Right ventricle myocardium inferior (tissue), 1 donor: ENCODE measurements around the gene TSC22D2. TPM values are rescaled to one million over a fixed set of nuclear protein-coding genes. Genes with fewer than 3 reads are reported as not detected.
"Not testable (repeated sequence)": the region's sequence is repeated elsewhere in the genome, so short reads cannot be mapped to it uniquely, and the experiment has no call there.

ENCODE experiments used
- ATAC-seq: fragments of 200-7000 bp; cut with Tn5 transposase; one replicate; pipeline ENCODE4 v1.9.1; 2020; ENCODE audit warnings: mild to moderate bottlenecking, moderate library complexity
- DNase-seq: peaks from one replicate; pipeline ENCODE4 v3.0.0; 2021; ENCODE audit errors: missing footprints
- intact Hi-C: fragments of 100-400 bp; cut with DNase I; formaldehyde crosslinking; loops from one replicate; pipeline ENCODE4 v1.11.0; 2022
- total RNA-seq: library from RNA; stranded (reverse); fragmentation: NEBNext Ultra II Directional; extraction: Animal tissue kit (Norgen Biotek cat#: 25700); gene quantifications from one replicate; pipeline ENCODE4 v1.2.1, GENCODE V29; 2021
- donor health status: DM: no; HTN: yes; CAD: no; lungs with severe emphysema.

TSC22D2 gene
- total RNA-seq, 1 donor from 2014 or later = 19.8 TPM

DNA sequence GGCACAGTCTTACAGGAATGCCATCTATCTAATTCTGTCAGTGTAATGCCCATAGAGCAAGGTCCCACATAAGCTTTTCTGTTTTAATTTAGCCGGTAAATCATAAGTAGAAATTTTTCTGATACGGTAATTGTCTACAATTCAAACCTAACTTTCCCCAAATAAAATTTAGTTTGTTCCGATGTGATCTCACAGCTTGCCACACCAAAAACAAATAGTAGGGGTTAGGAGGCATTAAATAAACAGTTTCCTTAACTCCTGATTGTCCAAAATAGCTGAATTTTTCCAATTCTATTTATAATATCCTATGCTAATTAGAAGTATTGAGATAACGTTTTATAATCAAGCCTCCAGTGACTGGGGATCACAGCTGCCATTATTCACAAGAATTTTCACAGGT is 53.3 kb downstream of the TSC22D2 start:
- no peak for ATAC-seq
- intact Hi-C loops = no loop called here
- DNase-seq = no peak

DNA sequence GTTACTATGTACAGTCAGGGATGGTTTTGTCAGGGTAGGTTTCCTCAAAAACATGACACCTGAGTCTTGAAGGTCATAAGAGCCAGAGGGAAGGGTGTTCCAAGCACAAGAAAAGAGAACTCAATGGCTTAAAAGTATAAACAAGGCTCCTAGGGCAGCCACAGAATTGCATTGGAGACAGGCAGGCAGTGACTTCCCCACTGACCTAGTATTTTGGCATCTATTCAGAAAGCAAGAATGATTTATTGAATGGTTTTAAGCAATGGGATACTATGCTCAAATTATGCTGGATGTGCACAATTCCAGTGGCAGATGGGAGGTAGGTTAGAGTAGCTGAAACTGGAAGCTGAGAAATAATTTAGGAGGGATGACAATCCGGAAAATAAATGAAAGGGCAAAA is 54.0 kb downstream of the TSC22D2 start:
- ATAC-seq = no peak
- intact Hi-C loops = no loop called here
- DNase-seq = no peak

DNA sequence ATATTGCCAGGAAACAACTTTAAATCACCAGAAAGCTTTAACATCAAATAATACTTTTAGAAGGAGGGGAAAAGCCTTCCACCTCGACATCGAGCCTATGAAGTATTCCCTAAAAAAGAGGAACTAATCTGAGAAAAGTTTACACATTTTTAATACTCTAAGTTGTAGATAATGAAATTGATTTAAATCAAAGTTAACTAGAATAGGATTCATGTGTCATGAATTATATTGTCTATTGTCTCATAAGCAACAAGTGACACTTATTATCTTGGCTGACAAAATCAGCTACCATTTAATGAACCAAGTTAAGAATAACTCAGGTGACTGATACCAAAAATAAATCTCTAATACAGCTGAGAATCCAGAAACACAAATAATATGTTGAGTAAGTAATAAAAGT is 56.6 kb downstream of the TSC22D2 start:
- intact Hi-C loops = no loop called here
- ATAC-seq (no peak), DNase-seq (no peak)

DNA sequence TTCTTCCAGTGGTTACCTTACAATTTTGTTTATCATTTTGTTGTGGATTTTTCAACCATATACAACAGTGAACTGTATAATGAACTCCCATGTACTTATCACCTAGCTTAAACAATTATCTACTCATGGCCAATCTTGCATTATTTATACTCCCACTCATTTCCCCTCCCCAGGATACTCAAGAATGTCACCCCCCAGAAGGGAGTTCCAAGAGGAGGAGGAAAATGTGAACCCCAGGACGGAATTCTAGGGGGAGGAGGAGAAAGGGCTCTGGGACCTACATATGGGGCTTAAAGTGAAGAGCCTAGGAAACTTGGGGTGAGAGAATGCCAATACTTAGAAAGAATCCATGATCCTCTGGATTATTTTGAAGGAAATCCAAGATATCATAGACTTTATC is 59.3 kb downstream of the TSC22D2 start:
- DNase-seq (no peak), ATAC-seq (no peak)
- intact Hi-C loops = no loop called here

DNA sequence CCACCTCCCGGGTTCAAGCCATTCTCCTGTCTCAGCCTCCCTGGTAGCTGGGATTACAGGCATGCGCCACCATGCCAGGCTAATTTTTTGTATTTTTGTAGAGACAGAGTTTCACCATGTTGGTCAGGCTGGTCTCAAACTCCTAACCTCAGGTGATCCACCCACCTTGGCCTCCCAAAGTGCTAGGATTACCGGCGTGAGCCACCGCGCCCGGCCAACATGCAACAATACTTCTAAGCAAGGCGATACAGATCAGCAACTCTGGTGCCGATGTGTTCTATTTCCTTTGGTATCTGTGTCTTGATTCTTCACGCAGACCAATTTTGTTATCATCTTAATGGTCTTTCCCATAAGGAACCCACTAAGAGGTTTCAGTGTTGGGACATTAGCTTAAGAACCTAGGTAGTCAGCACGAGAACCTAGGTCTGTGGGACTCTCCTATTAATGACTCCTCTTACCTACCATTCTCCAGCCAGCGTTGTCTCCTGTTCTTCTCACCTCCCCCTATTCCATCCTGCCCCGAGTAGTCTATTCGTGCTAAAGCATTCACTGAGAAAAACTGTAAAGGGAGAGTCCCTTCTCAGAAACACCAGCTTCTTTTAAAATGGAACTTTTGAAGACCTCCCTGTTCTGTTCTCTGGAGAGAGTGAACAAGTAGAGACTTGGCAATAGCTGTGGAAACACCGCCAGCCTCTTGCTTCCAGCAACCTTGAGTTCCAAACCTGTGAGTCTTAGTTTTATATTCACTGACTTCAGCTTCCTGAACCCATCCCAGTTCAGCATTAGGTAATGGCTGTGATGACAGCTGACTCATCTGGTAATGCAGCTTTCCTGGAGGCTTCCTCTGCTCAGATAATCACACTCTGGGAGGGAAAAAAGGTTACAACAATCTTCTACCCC is 61.2 kb downstream of the TSC22D2 start:
- DNase-seq = no peak
- intact Hi-C loops = no loop called here
- ATAC-seq = peak; percentile 74

DNA sequence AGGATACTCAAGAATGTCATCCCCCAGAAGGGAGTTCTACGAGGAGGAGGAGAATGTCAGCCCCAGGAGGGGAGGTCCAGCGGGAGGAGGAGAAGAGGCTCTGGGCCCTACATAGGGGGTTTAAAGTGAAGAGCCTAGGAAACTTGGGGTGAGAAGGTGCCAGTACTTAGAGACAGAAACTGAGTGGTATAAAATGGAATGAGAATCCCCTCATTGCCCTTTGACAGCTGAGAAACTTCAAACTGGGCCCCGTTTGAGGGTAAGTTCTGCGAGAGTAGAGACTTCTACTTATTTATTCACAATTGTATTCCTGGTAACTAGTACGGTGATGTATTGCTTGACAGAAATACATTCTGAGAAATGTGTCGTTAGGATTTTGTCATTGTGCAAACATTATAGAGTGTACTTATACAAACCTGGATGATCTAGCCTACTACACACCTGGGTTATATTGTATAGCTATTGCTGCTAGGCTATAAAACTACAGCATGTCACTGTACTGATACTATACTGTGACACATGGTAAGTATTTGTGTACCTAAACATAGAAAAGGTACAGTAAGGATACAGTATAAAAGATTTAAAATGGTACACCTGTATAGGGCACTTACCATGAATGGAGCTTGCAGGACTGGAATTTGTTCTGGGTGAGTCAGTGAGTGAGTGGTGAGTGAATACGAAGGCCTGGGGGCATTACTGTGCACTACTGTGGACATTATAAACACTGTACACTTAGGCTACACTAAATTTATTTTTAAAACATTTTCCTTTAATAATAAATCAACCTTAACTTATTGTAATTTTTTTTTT is 62.0 kb downstream of the TSC22D2 start:
- DNase-seq (no peak), ATAC-seq (no peak)
- intact Hi-C loops = no loop called here

DNA sequence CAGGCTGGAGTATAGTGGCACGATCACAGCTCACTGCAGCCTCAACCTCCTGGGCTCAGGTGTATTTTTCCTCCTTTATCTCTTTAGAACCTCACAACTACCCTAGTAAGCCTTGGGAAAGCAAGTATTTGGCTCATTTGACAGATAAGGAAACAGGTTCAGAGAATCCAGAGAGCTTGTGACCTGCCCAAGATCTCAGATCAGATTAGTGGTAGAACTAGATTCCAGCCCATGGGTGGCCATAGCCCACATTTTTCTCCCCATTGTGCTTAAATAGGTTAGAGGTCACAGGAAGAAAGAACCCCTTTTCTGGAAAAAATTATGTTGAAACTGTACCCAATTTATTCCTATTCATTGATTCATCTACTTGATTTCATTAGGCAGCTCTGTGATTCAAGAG is 64.3 kb downstream of the TSC22D2 start:
- no peak for DNase-seq
- intact Hi-C loops = no loop called here
- ATAC-seq = no peak

DNA sequence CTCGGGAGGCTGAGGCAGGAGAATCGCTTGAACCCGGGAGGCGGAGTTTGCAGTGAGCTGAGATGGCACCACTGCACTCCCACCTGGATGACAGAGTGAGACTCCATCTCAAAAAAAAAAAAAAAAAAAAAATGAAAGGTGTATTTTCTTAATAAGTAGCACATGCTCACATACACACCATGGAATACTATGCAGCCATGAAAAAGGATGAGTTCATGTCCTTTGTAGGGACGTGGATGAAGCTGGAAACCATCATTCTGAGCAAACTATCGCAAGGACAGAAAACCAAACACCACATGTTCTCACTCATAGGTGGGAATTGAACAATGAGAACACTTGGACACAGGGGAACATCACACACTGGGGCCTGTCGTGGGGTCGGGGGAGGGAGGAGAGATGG is 65.1 kb downstream of the TSC22D2 start:
- intact Hi-C loops, DNase-seq, ATAC-seq: not testable (repeated sequence)

DNA sequence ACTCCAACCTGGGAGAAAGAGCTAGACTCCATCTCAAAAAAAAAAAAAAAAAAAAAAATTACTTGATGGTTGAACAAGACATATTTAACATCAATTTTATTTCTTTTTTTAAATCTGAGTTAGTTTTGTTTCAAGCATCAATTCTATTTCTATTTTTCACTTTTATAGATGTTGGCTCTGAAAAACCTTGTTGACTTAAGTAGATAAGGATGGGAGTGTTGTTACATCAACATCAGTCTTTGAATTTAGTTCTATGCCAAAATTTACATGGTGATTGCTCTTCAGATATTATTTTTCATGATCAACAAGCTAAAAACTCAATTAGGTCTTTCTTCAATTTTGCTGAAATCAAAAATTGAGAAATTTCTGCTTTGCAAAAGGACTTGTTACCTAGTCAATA is 71.3 kb downstream of the TSC22D2 start:
- intact Hi-C loops = no loop called here
- DNase-seq = no peak
- ATAC-seq = no peak

DNA sequence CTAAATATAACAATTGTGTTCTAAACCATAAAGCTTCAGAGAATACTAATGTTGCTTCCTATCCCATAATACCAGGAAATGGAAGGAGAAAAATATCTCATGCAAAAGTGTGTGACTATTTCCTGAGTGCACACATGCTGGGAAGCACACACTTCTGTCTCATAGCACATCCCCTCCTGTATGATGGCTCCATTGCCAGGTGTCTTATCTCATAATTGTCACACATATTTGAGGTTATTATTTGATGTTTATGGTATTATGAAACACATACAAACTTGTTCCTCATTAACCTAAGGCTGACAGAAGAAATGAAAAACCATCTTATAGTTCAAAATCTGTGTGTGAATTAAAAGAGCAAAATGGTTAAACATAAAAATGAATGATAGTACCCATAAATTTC is 72.8 kb downstream of the TSC22D2 start:
- DNase-seq = no peak
- intact Hi-C loops = no loop called here
- ATAC-seq = no peak

DNA sequence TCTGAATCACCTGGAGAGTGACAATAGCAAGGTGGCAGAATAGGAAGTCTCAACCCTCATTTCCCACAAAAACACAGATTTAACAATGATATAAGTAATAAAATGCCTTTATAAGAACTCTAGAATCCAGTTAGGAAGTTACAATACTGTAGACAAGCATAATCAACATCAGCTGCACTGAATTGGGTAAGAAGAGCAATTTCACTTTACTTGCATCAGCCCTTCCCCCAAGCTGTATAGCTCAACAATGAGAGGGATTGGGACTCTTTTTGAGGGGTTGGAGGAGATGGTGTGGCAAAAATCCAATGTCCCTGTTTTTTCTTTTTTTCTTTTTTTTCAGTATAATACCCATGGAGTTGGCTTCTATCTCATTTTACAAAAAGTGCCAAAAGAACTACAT is 75.1 kb downstream of the TSC22D2 start:
- intact Hi-C loops = no loop called here
- no peak for ATAC-seq
- DNase-seq = no peak

DNA sequence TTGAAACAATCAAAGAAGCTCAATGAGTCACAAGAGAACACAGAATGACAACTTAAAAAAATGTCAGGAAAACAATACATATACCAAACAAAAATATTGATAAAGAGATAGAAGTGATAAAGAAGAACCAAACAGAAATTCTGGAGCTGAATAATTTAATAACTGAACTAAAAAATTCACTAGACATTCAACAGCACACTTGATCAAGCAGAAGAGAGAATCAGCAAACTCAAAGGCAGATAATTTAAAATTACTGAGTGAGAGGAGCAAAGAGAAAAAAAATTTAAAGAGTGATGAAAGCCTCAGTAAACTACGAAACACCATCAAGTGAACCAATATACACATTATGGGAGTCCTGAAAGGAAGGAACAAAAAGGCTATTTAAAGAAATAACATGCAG is 76.3 kb downstream of the TSC22D2 start:
- DNase-seq = no peak
- intact Hi-C loops = no loop called here
- ATAC-seq = no peak

DNA sequence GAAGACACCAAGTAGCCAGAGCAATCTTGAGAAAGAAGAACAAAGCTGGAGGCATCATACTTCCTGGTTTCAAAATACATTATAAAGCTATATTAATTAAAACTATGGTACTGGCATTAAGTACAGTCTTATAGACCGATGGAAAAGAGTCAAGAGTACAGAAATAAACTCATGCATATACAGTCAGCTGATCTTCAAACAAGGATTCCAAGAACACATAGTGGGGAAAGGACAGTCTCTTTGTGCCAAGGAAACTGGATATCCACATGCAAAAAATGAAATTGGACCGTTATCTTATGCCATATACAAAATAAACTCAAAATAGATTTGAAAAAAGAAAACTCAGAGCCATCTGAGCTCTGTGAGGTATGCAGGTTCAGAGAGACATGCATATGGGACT is 80.8 kb downstream of the TSC22D2 start:
- intact Hi-C loops = no loop called here
- DNase-seq (no peak), ATAC-seq (no peak)

DNA sequence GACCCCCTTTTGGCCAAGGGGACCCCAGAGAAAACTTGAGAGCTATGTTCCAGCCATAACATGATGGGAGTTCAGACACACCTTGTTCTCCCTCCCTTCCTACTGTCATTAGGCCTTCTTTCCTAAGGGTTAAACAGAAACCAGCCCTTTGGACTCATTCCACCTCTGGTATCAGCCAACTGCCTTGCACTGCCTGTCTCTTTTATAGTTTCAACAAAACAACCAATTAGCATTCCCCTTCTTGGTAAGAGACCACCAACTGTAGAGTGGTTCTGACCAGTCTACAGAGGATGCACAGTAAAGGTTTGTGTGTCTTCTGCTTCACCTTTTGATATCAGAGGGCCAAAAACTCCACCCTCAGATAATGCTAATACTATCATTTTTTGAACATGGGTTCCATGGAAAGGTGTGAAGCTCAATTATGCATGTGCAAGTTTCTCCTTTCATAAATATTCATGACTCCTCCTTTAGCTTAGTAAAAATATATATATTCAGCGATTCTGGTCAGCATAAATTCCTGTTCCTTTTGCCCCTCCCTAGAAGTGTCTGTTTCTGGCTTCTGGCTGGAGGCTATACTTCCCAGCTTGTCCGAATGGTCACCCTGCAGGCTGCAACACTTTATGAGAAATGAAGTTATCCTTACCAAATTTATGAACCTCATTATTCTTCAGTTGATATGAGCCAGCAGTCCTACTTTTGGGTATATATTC is 82.3 kb downstream of the TSC22D2 start:
- intact Hi-C loops = loop anchor here (10.0 kb wide), 1 partner anchor 526 kb away; no protein-coding TSS in a partner anchor
- ATAC-seq = no peak

DNA sequence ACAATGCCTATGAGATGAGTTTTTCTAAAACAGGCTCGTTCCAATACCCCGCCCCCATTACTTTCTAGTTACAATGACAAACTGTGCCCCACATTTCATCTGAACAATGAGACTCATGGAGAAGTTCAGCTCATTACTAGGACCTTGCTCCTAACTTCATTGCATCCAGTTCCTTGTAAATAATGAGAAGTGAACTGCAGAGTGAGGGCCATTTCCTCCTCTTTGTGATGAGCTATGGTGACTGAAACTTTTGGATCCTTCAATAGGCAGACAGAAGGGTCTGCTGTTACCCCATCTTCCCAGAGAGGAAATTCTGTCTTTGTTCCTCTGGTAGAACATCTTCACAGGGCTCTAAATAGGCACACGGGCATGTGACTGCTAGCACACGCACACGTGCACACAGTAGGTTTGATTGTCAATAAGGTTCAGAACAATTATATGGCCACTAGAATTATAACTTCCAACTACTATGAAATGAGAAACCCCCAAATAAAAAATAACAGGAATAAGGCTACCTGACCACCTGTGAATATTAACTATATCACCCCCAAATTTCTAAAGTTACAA is 86.4 kb downstream of the TSC22D2 start:
- DNase-seq (no peak), ATAC-seq (no peak)
- intact Hi-C loops = loop anchor here (2.0 to 10.0 kb wide), 3 partner anchors 86 to 530 kb away; partner anchors contain the start of gene TSC22D2

More for the DNA sequence above, 82.3 kb downstream of the TSC22D2 start:
- no peak for DNase-seq

DNA sequence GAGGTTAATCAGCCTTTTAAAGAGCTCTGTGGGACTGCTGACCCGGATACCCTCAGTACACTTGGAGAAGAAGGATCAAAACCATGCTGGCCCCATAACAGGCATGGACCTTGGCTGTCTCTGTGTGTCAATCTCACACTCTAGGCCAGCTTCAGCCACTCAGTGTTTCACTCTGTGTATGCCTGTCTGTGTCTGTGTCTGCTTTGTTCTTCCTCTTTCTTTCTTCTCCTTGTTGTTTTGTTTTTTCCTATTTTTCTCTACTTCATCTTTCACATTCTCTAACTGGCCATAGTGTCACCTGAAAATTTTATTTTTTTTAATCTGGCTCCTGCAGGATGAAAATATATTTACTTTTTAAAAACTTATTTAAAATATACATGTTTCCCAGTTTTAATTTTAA is 87.1 kb downstream of the TSC22D2 start:
- ATAC-seq = no peak
- intact Hi-C loops = loop anchor here (1.0 to 10.0 kb wide), 4 partner anchors 86 to 530 kb away; partner anchors contain the start of gene TSC22D2
- DNase-seq = no peak

DNA sequence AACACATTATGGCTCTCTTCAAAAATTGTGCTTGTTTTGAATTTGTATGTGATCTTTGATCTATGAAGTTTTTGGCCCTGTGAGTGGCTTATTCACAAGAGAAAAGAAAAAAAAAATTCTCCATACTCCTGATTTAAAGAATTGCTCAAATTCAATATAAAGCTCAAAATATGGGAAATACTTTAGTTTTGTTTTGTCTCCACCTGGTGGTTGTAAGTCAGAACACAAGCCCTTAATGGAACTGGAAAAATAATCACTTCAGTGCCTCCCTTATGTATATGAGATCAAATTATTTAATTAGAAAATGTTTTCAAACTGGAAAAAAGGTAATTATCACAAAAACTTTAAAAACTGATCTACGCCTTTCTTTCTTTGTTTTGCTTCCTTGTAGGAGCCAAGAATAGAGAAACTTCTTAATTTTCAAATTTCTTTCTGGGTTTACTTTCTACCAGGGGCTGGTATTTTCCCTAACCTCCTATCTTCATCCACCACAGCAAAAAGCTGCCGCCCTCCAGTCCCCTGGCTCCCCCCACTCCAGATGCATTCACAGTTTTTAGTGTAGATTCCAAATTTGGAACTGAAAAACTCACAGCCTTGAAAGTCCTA is 87.6 kb downstream of the TSC22D2 start:
- DNase-seq (no peak), ATAC-seq (no peak)
- intact Hi-C loops = loop anchor here (1.0 to 10.0 kb wide), 4 partner anchors 87 to 531 kb away; partner anchors contain the start of gene TSC22D2

DNA sequence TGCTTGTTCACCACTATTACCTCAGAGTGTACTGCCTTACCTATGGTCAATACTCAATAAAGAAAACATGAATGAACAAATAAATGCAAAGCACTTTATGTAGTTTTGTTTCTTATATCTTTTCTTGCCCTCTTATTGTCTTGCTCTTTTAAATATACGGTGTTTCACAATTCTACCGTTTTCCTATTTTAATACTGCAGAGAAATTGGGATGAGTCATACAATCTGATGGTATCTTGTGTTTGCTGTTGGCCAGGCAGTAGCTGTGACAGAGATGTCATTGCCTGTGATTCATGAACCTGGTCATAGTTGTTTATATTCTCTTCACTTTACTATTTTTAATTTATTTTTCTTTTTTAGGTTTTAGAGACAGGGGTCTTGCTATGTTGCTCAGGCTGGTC is 89.9 kb downstream of the TSC22D2 start:
- ATAC-seq (no peak), DNase-seq (no peak)
- intact Hi-C loops = loop anchor here (10.0 kb wide), 1 partner anchor 533 kb away; no protein-coding TSS in a partner anchor
